ENCODE measurements around the gene LY9. TPM values are rescaled to one million over a fixed set of nuclear protein-coding genes. Genes with fewer than 3 reads are reported as not detected.
A peak's percentile ranks its signal among the peaks of the same experiment; 100 is the strongest.

The LY9 gene
- total and polyA plus RNA-seq, 12 donors = 0.10 to 1.4 (median 0.34) TPM; not detected in 6

- TF ChIP-seq CTCF (IDR thresholded peaks at IDR 0.05) = peak in 1 of 9 donors; percentile 6
- no peak for ATAC-seq
- no peak overlapping the region for H3K4me3 ChIP-seq
- H3K9me3 ChIP-seq = no peaks in the 10 kb centered on the region
- H3K27ac ChIP-seq = no peak overlapping the region
- H3K36me3 ChIP-seq = peaks cover 0 to 5% (median 0%) of the 10 kb centered on the region in 9 donors
- DNase-seq = no peak
- 87 to 88% methylated on average over 10 of the region's 10 CpGs for WGBS, 2 donors
- peaks cover 0 to 30% (median 0%) of the 10 kb centered on the region in 9 donors for H3K4me1 ChIP-seq
- H3K27me3 ChIP-seq = peaks cover 0 to 27% (median 10%) of the 10 kb centered on the region in 7 donors
- intact Hi-C loops (cut with DNase I) = no loop called here
Observed at GRCh38 chr1:160748181-160748877, 47.6 kb upstream of the LY9 start.

GRCh38 chr1:160748878-160749269 is 47.1 kb upstream of the LY9 start:
- Histone ChIP-seq H3K4me3 (no peak overlapping the region), H3K27ac (no peak overlapping the region), H3K27me3 (peaks cover 0 to 27% (median 10%) of the 10 kb centered on the region in 7 donors), H3K9me3 (no peaks in the 10 kb centered on the region), H3K4me1 (peaks cover 0 to 25% (median 0%) of the 10 kb centered on the region in 9 donors), H3K36me3 (peaks cover 0 to 5% (median 0%) of the 10 kb centered on the region in 9 donors)
- intact Hi-C loops (cut with DNase I) = no loop called here
- ATAC-seq (no peak), DNase-seq (no peak)
- TF ChIP-seq CTCF (IDR thresholded peaks at IDR 0.05) = no peak
- WGBS, 2 donors = 96 to 100% methylated on average over 1 of the region's 1 CpG

- Histone ChIP-seq H3K27me3 (peaks cover 0 to 27% (median 10%) of the 10 kb centered on the region in 7 donors), H3K27ac (no peak overlapping the region), H3K9me3 (no peaks in the 10 kb centered on the region), H3K4me1 (peaks cover 0 to 12% (median 0%) of the 10 kb centered on the region in 9 donors), H3K36me3 (peaks cover 0 to 5% (median 0%) of the 10 kb centered on the region in 9 donors), H3K4me3 (no peak overlapping the region)
- 84 to 86% methylated on average over 2 of the region's 2 CpGs for WGBS, 2 donors
- DNase-seq (no peak), ATAC-seq (no peak)
- TF ChIP-seq CTCF (IDR thresholded peaks at IDR 0.05) = no peak
- intact Hi-C loops (cut with DNase I) = no loop called here
Observed at GRCh38 chr1:160750608-160751007, 45.4 kb upstream of the LY9 start.

GRCh38 chr1:160752406-160752805 is 43.6 kb upstream of the LY9 start:
- intact Hi-C loops (cut with DNase I) = no loop called here
- DNase-seq (no peak), ATAC-seq (no peak)
- Histone ChIP-seq H3K36me3 (peaks cover 0 to 5% (median 0%) of the 10 kb centered on the region in 9 donors), H3K27me3 (peaks cover 0 to 27% (median 10%) of the 10 kb centered on the region in 7 donors), H3K27ac (no peak overlapping the region), H3K4me1 (peaks cover 0 to 11% (median 0%) of the 10 kb centered on the region in 9 donors), H3K9me3 (no peaks in the 10 kb centered on the region), H3K4me3 (no peak overlapping the region)
- WGBS, 2 donors = 75 to 76% methylated on average over 3 of the region's 3 CpGs
- no peak for TF ChIP-seq CTCF (IDR thresholded peaks at IDR 0.05)

Measured in heart right ventricle (tissue), 16 donors.